Left ventricle myocardium inferior (tissue), 1 donor: ENCODE results near the gene NELFE. TPM values are rescaled to one million over a fixed set of nuclear protein-coding genes. Genes with fewer than 3 reads are reported as not detected.
"Not testable (repeated sequence)": the region's sequence is repeated elsewhere in the genome, so short reads cannot be mapped to it uniquely, and the experiment has no call there.

ENCODE experiments used
- DNase-seq: peaks from one replicate; pipeline ENCODE4 v3.0.0-alpha.2; 2020
- H3K27ac ChIP-seq: fragments of 200-600 bp; replicated peaks from 2 replicates; pipeline ENCODE4 v1.8.0; 2021
- H3K27me3 ChIP-seq: fragments of 200-600 bp; 2 replicates; pipeline ENCODE4 v1.8.0; 2021; ENCODE audit warnings: low read depth
- H3K36me3 ChIP-seq: fragments of 200-600 bp; 2 replicates; pipeline ENCODE4 v1.8.0; 2021
- H3K4me1 ChIP-seq: fragments of 200-600 bp; 2 replicates; pipeline ENCODE4 v1.8.0; 2021
- H3K4me3 ChIP-seq: fragments of 200-600 bp; 2 replicates; pipeline ENCODE4 v1.8.0; 2021; ENCODE audit warnings: mild to moderate bottlenecking, moderate library complexity
- H3K9me3 ChIP-seq: fragments of 200-600 bp; replicated peaks from 2 replicates; pipeline ENCODE4 v1.8.0; 2021
- CTCF ChIP-seq: fragments of 200-600 bp; IDR thresholded peaks from 2 replicates; pipeline ENCODE4 v1.8.0; 2021; ENCODE audit warnings: antibody characterized with exemption, mild to moderate bottlenecking, borderline replicate concordance
- intact Hi-C: fragments of 100-400 bp; cut with micrococcal nuclease; formaldehyde crosslinking; loops from one replicate; pipeline ENCODE4 v1.11.0; 2022
- total RNA-seq: library from RNA; stranded (reverse); fragmentation: NEBNext Ultra II Directional; extraction: Animal tissue kit (Norgen Biotek cat#: 25700); gene quantifications from one replicate; pipeline ENCODE4 v1.2.1, GENCODE V29; 2021
- donor health status: DM: no; HTN: yes; CAD: no; lungs with severe emphysema.

Gene NELFE
- total RNA-seq, 1 donor from 2014 or later, result 39.3 TPM

GRCh38 chr6:31935823-31936222 lies 22.9 kb downstream of the NELFE start:
- DNase-seq, result no peak
- intact Hi-C loops, result no loop called here
- no peak overlapping the region for H3K27ac ChIP-seq
- no peak for TF ChIP-seq CTCF
- no peak overlapping the region for H3K4me3 ChIP-seq
- H3K27me3 ChIP-seq, result peaks cover 6% of the 10 kb centered on the region
- H3K9me3 ChIP-seq, result no peaks in the 10 kb centered on the region
- no peaks in the 10 kb centered on the region for H3K36me3 ChIP-seq
- H3K4me1 ChIP-seq, result no peaks in the 10 kb centered on the region

- H3K27me3 ChIP-seq, result peaks cover 9% of the 10 kb centered on the region
- intact Hi-C loops, result no loop called here
- no peak for DNase-seq
- H3K4me1 ChIP-seq, result no peaks in the 10 kb centered on the region
- H3K27ac ChIP-seq, result no peak overlapping the region
- no peaks in the 10 kb centered on the region for H3K9me3 ChIP-seq
- H3K36me3 ChIP-seq, result no peaks in the 10 kb centered on the region
- no peak for TF ChIP-seq CTCF
- H3K4me3 ChIP-seq, result no peak overlapping the region
Measured at GRCh38 chr6:31935021-31935420, 23.8 kb downstream of the NELFE start.

- H3K27ac ChIP-seq, result no peak overlapping the region
- H3K4me3 ChIP-seq, result no peak overlapping the region
- H3K27me3 ChIP-seq, result peaks cover 17% of the 10 kb centered on the region
- H3K36me3 ChIP-seq, result no peaks in the 10 kb centered on the region
- no peaks in the 10 kb centered on the region for H3K4me1 ChIP-seq
- no peak for DNase-seq
- H3K9me3 ChIP-seq, result no peaks in the 10 kb centered on the region
- intact Hi-C loops, result no loop called here
- no peak for TF ChIP-seq CTCF
Measured at GRCh38 chr6:31933537-31933936, 25.2 kb downstream of the NELFE start.

- H3K36me3 ChIP-seq, DNase-seq, H3K27ac ChIP-seq, H3K9me3 ChIP-seq, H3K4me1 ChIP-seq, H3K4me3 ChIP-seq, intact Hi-C loops: not testable (repeated sequence)
- peaks cover 28% of the 10 kb centered on the region for H3K27me3 ChIP-seq
Measured at GRCh38 chr6:31932137-31932536, 26.6 kb downstream of the NELFE start.

- no peak for TF ChIP-seq CTCF
- Histone ChIP-seq H3K9me3 (no peaks in the 10 kb centered on the region), H3K36me3 (no peaks in the 10 kb centered on the region), H3K27me3 (peaks cover 28% of the 10 kb centered on the region), H3K27ac (no peak overlapping the region), H3K4me1 (no peaks in the 10 kb centered on the region), H3K4me3 (no peak overlapping the region)
- no peak for DNase-seq
- intact Hi-C loops, result no loop called here
Measured at GRCh38 chr6:31930962-31931361, 27.8 kb downstream of the NELFE start.

- no peak overlapping the region for H3K27ac ChIP-seq
- intact Hi-C loops, result no loop called here
- no peak for DNase-seq
- no peak overlapping the region for H3K4me3 ChIP-seq
- H3K27me3 ChIP-seq, result peaks cover 28% of the 10 kb centered on the region
- no peaks in the 10 kb centered on the region for H3K36me3 ChIP-seq
- H3K4me1 ChIP-seq, result no peaks in the 10 kb centered on the region
- TF ChIP-seq CTCF, result no peak
- H3K9me3 ChIP-seq, result no peaks in the 10 kb centered on the region
Measured at GRCh38 chr6:31928672-31928939, 30.2 kb downstream of the NELFE start.
